Calu3 (cell line): Measurements from ENCODE around the gene MALAT1. TPM values are rescaled to one million over a fixed set of nuclear protein-coding genes. Genes with fewer than 3 reads are reported as not detected.

Experiments used
- BruUV-seq: library from RNA; stranded (reverse); fragments of 400-500 nt; replicated peaks from 2 replicates; lab custom pipeline; 2021; lab: Mats Ljungman, UMichigan
- CTCF ChIA-PET: fragments of 300-600 bp; sonication (Branson Sonifier 250); formaldehyde crosslinking; loops from one replicate; lab custom pipeline; 2022; ENCODE audit warnings: antibody characterized with exemption; lab: Charles Lee
- DNase-seq: peaks from one replicate; pipeline ENCODE4 v3.0.0; 2022
- H3K27ac Mint-ChIP-seq: one replicate; pipeline ENCODE4 v1.8.0; 2022; ENCODE audit warnings: mixed read lengths; ENCODE audit not compliant: unreplicated experiment
- H3K27me3 Mint-ChIP-seq: one replicate; pipeline ENCODE4 v1.8.0; 2022; ENCODE audit warnings: mixed read lengths; ENCODE audit not compliant: unreplicated experiment
- H3K36me3 Mint-ChIP-seq: one replicate; pipeline ENCODE4 v1.8.0; 2022; ENCODE audit warnings: mild to moderate bottlenecking, moderate library complexity, mixed read lengths; ENCODE audit not compliant: insufficient read depth, unreplicated experiment
- H3K4me1 Mint-ChIP-seq: one replicate; pipeline ENCODE4 v1.8.0; 2022; ENCODE audit warnings: mild to moderate bottlenecking, low read depth, mixed read lengths; ENCODE audit not compliant: unreplicated experiment
- H3K4me3 Mint-ChIP-seq: one replicate; pipeline ENCODE4 v1.8.0; 2022; ENCODE audit warnings: mild to moderate bottlenecking, low read depth, moderate library complexity, mixed read lengths; ENCODE audit not compliant: unreplicated experiment
- H3K9me3 Mint-ChIP-seq: one replicate; pipeline ENCODE4 v1.8.0; 2022; ENCODE audit warnings: low read depth, mixed read lengths; ENCODE audit not compliant: unreplicated experiment
- intact Hi-C: fragments of 100-400 bp; cut with micrococcal nuclease; formaldehyde crosslinking; loops from one replicate; pipeline ENCODE4 v1.10.0; 2022; ENCODE audit not compliant: unreplicated experiment
- total RNA-seq: library from RNA; stranded (reverse); gene quantifications from 2 replicates; pipeline ENCODE4 v1.2.3, GENCODE V29; 2022
- TF ChIP-seq, protein P1 (sequence below): fragments of 200-600 bp; IDR thresholded peaks from one replicate; pipeline ENCODE4 v1.8.0; 2022; ENCODE audit warnings: antibody characterized with exemption; ENCODE audit not compliant: unreplicated experiment

MALAT1 gene
- total RNA-seq, 1 experiment from 2014 or later = 8,437 TPM

DNA sequence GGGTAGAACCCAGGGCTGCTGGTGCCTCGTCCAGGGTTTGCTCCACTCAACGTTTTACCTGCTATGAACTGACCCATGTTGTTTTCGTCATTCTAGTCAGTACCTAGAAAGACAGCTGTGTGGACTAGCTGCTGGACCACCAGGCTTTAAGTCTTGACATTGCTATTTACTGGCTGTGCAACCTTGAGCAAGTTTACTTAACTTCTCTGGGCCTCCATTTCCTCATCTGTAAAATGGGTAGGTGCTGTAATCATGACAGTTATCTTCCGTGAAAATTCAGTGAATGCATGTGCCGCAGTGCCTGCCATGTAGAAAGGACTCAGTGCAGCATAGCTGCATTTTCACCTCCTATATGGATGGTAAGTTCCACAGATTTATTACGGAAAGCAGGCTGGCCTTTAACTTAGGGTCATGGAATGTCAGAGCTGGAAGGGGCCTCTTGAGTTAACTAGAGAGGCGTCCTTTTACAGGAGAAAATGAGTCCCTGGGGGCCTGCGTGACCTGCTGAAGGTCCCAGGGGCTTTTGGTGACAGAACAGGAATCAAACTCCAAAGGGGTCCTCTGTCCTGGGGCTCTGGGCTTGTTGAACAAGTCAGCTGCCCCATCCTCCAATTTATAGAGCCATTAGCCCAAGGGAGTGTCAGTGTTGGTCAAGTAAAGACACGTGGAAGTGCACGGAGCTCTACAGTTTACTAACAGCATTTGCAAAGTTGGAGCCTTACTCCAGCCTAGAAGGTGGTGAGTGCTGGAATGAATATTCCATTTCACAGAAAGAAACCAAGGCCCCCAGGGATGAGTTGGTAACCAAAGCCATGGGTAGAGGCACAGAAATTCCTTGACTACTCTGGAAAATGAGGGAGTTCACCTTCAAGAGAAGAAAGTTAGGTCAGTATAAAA is 12.0 kb upstream of the MALAT1 start:
- Mint-ChIP-seq H3K27me3 (no peaks in the 10 kb centered on the region), H3K27ac (peak overlapping the region; percentile 94), H3K4me3 (peak overlapping the region; percentile 44), H3K9me3 (no peaks in the 10 kb centered on the region), H3K36me3 (peaks cover 42% of the 10 kb centered on the region), H3K4me1 (peaks cover 68% of the 10 kb centered on the region)
- TF ChIP-seq, protein P1, sequence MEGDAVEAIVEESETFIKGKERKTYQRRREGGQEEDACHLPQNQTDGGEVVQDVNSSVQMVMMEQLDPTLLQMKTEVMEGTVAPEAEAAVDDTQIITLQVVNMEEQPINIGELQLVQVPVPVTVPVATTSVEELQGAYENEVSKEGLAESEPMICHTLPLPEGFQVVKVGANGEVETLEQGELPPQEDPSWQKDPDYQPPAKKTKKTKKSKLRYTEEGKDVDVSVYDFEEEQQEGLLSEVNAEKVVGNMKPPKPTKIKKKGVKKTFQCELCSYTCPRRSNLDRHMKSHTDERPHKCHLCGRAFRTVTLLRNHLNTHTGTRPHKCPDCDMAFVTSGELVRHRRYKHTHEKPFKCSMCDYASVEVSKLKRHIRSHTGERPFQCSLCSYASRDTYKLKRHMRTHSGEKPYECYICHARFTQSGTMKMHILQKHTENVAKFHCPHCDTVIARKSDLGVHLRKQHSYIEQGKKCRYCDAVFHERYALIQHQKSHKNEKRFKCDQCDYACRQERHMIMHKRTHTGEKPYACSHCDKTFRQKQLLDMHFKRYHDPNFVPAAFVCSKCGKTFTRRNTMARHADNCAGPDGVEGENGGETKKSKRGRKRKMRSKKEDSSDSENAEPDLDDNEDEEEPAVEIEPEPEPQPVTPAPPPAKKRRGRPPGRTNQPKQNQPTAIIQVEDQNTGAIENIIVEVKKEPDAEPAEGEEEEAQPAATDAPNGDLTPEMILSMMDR = no peak
- DNase-seq = no peak
- CTCF ChIA-PET = interaction anchor here (0.5 to 3.3 kb wide), 6 partner anchors 8 to 608 kb away, joined by 3 to 20 read pairs (median 4); partner anchors contain the start of gene EHD1
- TSS peak; percentile 22 for BruUV-seq
- intact Hi-C loops = no loop called here

DNA sequence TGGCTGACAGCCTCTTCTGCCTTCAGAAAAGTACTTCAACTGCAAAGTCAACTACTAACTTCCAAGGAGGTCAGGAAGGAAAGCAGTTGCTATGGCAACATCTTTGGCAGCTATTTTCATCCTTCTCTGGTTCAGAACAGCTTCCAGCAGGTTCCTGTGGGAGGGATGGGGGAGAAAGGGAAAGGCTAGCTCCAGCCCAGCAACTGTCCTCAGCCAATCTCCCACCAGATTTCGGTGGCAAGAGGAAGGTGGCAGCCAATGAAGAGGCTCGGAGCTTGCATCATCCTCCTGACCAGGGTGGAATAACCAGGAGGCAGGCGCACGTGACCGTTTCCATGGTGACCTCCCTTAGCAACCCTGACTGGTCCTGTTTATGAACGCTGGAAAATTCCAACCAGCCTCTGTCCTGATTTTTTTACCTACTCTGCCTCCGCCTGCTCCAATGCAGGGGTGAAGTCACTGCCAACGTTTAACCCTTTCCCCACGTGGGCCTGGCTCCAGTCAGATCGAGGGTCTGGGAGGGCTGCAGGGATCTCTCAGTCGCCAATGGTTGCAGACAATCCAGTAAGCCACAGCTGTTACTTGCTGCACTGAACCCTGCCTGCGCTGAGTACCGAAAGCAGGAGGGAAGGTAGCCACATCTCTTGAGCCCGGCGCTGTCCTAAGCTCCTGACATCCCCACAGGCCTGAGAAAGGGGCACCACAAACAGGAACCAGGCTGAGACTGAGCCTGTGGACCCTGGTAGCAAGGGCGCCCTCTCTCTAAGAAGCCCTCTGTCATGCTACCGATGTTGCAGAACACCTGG is 11.2 kb upstream of the MALAT1 start:
- CTCF ChIA-PET = interaction anchor here (0.5 to 3.3 kb wide), 7 partner anchors 9 to 609 kb away, joined by 3 to 20 read pairs (median 4); partner anchors contain the start of gene EHD1
- Mint-ChIP-seq H3K4me1 (peaks cover 69% of the 10 kb centered on the region), H3K4me3 (peak overlapping the region; percentile 44), H3K36me3 (peaks cover 50% of the 10 kb centered on the region), H3K27me3 (no peaks in the 10 kb centered on the region), H3K9me3 (no peaks in the 10 kb centered on the region), H3K27ac (peak overlapping the region; percentile 94)
- BruUV-seq = no TSS peak
- intact Hi-C loops = no loop called here
- TF ChIP-seq, protein P1 = no peak
- peak; percentile 97 for DNase-seq

DNA sequence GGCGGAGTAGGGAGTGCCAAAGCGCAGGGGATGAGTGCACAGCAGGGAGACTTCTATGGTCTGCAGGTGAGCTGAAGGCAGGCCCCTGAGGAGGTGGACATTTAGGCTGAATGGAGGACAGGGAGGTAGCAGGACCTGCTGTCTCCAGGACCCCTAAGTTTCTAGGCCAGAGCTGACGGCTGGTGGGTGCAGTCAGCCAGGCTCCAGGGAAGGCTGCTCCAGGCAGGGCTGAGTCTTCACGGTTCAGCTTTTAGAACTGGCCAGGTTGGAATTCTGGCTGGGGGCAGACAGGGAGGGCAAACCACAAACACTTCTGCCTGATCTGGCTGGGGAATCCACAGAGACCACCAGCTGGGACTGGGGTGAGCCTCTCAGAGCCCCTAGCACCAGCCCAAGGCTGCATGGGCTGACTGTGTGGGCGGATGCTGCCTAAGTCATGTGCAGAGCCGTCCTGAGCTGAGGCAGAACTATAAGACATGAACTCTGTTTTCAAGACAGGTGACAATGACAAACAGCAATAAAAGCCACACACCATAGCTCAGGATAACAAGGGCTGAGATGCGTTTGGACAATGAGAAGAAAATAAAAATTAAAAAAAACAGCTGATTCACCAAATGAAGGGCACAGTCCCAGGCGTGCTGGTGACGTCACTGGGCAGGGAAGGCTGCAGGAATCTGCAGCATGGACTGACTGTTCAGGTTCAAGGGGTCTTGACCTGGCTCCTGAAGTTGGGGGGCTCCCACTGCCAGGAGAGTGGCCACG is 10.4 kb upstream of the MALAT1 start:
- intact Hi-C loops = no loop called here
- TF ChIP-seq, protein P1 = no peak
- Mint-ChIP-seq H3K27me3 (no peaks in the 10 kb centered on the region), H3K27ac (peak overlapping the region; percentile 94), H3K9me3 (no peaks in the 10 kb centered on the region), H3K36me3 (peaks cover 58% of the 10 kb centered on the region), H3K4me3 (peak overlapping the region; percentile 44), H3K4me1 (peaks cover 77% of the 10 kb centered on the region)
- no TSS peak for BruUV-seq
- CTCF ChIA-PET = interaction anchor here (1.0 to 3.3 kb wide), 4 partner anchors 9 to 69 kb away, joined by 4 to 20 read pairs (median 4); no protein-coding TSS in a partner anchor
- no peak for DNase-seq
